GM20000 (cell line): ENCODE data around the gene TMEM134.
"Not testable (repeated sequence)": the region's sequence is repeated elsewhere in the genome, so short reads cannot be mapped to it uniquely, and the experiment has no call there.

Source experiments
- DNase-seq: peaks from one replicate; pipeline ENCODE4 v3.0.0; 2012; ENCODE audit warnings: low spot score
- CTCF ChIP-seq: IDR thresholded peaks from 2 replicates; pipeline ENCODE4 v1.5.1; 2012; ENCODE audit warnings: mild to moderate bottlenecking, control low read depth; ENCODE audit errors: extremely low read depth, missing control alignments

Gene TMEM134

DNA sequence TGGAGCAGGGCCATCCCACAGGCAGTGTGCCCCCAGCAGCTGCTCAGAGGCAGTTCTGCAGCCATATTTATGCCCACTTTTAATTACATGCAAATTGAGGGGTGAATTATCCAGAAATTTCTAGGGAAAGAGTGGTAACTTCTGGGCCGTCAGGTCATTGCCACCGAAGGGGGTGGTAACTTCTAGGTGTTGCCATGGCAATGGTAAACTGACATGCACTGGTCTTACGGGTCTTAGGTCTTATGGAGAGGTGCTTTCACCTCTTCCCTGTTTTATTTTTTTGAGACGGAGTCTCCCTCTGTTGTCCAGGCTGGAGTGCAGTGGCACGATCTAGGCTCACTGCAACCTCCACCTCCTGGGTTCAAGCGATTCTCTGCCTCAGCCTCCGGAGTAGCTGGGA is 3.8 kb upstream of the TMEM134 start:
- no peak for TF ChIP-seq CTCF
- no peak for DNase-seq

DNA sequence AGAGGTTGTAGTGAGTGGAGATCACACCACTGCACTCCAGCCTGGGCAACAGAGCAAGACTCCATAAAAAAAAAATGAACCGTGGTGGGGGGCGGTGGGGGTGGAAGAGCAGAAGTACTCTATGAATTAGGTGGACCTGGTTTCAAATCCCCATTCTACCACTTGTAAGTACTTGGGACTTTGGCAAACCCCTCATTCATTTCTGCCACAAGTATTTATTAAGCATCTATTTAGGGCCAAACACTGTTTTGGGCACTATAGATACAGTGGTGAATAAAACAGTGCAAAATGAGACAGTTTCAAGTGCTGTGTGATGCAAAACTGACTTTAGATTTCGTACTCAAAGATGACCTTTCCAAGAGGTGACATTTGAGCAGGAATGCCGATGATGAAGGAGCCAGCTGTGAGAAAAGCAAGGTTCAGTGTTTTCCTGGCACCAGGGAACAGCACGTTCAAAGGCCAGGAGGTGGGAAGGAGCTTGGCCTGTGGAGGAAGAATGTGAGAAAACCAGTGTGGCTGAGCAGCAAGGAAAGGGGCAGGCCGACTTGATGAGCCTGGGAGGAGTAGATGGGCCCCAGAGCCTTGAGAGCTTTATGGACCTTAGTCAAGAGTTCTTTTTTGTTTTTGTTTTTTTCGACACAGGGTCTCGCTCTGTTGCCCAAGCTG is 1.4 kb upstream of the TMEM134 start:
- no peak for DNase-seq
- no peak for TF ChIP-seq CTCF

- no peak for DNase-seq
- no peak for TF ChIP-seq CTCF
These were observed 409 bp upstream of the TMEM134 start for GRCh38 chr11:67469508-67469811.

DNA sequence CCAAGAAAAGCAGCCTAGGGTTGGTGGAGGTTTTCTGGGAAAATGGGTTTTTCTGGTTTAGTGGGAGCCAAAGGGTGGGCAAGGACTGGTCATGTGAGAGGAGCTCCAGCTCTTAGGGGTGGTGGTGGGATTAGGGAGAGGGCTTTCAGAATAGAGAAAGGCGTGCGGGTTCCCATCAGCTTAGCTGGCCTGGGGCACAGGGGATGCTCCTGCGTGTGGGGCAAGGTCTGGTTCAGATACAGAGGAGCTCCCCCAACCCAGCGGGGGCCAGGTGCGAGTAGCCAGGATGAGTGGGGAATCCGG is 644 bp downstream of the TMEM134 start:
- TF ChIP-seq CTCF: no peak
- DNase-seq: no peak

DNA sequence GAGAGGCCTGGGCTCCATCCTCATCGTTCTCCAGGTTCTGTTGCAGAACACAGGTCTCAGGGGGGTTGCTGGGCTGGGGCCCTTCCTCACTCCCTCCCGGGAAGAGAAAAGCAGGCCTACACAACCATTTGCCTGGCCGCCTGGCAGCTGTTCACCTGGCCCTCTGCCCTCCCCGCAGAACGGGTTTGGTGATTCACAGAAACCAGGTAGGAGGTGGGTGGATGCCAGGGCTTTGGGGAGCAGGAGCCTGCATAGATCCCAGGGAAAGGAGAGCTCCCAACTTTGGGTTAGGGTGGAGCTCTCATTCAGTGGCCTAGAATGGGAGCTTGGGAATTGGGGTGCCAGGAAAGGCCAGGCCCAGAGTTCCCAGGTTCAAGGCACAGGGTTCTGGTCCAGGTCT is 995 bp downstream of the TMEM134 start:
- TF ChIP-seq CTCF: no peak
- DNase-seq: no peak

DNA sequence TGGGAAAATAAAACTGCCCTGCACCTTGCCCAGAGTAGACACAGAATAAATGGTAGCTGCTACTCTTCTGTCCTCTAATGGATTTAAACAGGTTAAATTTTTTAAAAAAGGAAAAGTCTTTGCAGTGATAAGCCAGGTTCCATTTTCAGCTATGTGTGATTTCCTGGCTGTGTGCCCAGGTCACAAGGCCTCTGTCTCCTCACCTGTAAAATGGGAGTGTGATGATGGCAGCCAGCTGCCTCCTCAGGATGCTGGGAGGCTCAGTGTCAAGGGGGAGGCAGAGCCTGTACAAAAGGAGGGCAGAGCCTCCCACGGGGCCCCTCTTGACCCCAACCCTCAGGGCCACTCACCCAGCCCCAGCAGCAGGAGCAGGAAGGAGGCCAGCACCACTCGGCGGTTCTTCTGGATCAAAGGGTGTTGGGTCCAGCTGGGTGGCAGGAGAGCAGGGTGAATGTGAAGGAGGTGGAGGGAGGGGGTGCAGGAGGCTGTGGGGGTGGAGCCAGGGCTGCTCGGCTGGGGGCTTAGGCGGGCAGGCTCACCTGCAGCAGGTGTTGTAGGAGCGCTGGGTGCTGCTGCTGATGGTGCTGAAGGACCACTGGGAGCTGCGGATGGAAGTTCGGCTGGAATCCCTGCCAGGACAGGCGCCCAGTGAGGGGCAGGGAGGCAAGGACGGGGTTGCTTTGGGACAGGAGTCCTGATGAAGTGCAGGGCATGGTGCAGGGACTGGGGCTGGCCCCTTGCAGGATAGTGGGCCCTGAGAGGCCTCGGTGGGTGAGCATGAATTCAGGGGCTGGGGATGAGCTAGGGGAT is 1.9 kb downstream of the TMEM134 start:
- no peak for DNase-seq
- TF ChIP-seq CTCF: no peak

DNA sequence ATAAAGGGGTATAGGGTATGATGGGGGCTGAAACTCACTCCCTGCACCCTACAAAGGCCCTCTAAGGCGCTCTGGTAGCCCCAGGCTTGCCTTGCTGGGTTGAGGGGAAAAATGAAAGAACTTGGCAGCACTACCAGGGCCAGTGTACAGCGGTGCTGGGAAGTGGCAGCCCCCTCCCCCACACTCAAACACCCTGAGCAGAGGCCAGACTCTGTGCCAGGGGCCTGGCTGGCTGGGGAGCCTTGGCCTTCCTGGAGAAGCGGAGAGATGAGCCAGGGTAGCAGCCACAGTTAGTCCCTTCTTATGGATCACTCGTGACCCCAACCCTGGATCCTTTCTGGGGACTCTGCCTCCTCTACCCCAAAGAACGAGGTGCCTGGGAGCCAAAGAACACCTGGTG is 2.7 kb downstream of the TMEM134 start:
- TF ChIP-seq CTCF: no peak
- no peak for DNase-seq

DNA sequence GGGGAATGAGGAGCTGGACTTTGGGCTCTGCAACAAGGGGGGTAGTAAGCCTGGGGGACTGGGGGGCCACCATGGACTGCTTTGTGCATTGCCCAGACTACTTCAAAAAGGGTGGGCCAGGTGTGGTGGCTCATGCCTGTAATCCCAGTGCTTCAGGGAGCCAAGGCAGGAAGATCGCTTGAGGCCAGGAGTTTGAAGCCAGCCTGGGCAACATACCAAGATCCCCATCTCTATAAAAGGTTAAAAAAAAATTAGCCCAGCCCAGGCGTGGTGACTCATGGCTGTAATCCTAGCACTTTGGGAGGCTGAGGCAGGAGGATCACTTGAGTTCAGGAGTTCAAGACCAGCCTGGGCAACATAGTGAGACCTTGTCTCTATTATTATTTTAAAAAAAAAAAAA is 3.5 kb downstream of the TMEM134 start:
- not testable (repeated sequence) for DNase-seq
